CD14-positive monocyte (primary cell): ENCODE data around the gene IGF1R. TPM values are rescaled to one million over a fixed set of nuclear protein-coding genes. Genes with fewer than 3 reads are reported as not detected.
A peak's percentile ranks its signal among the peaks of the same experiment; 100 is the strongest.

ENCODE experiments used
- DNase-seq, 3 donors: peaks; one replicate each; pipeline ENCODE4 v3.0.0-alpha.2; 2011 to 2022
- H2AFZ ChIP-seq: 2 replicates; pipeline ENCODE4 v1.6.0; 2012; ENCODE audit warnings: mild to moderate bottlenecking, low read depth, low read length, inconsistent platforms; ENCODE audit not compliant: insufficient read depth, poor library complexity, severe bottlenecking
- H3K27ac ChIP-seq, 2 donors: 1 replicate in 1 of 2; 2 replicates in 1 of 2; pipeline ENCODE4 v1.5.1; 2012 to 2013; ENCODE audit warnings: low read length in 2 of 2, control low read depth in 1 of 2, inconsistent platforms in 1 of 2, low read depth in 1 of 2, mild to moderate bottlenecking in 1 of 2
- H3K27me3 ChIP-seq, 2 donors: one replicate each; pipeline versions ENCODE4 v1.6.0 to v1.6.1; 2011 to 2013; ENCODE audit warnings: low read length in 2 of 2; ENCODE audit not compliant: control insufficient read depth in 2 of 2, insufficient read depth in 2 of 2
- H3K36me3 ChIP-seq, 2 donors: replicated peaks in 1 of 2; 1 replicate in 1 of 2; 2 replicates in 1 of 2; pipeline versions ENCODE4 v1.5.1 to v1.6.1; 2012 to 2013; ENCODE audit warnings: low read length in 2 of 2, control low read depth in 1 of 2, inconsistent platforms in 1 of 2, mild to moderate bottlenecking in 1 of 2; ENCODE audit not compliant: insufficient read depth in 2 of 2, control insufficient read depth in 1 of 2
- H3K4me1 ChIP-seq, 2 donors: 1 replicate in 1 of 2; 2 replicates in 1 of 2; pipeline versions ENCODE4 v1.5.1 to v1.6.1; 2012 to 2013; ENCODE audit warnings: low read length in 2 of 2, control low read depth in 1 of 2, inconsistent platforms in 1 of 2, mild to moderate bottlenecking in 1 of 2, moderate library complexity in 1 of 2; ENCODE audit not compliant: insufficient read depth in 2 of 2, control insufficient read depth in 1 of 2
- H3K4me2 ChIP-seq: replicated peaks from 2 replicates; pipeline ENCODE3; 2012; ENCODE audit warnings: low read length, moderate library complexity, mild to moderate bottlenecking; ENCODE audit not compliant: poor library complexity, severe bottlenecking; ENCODE audit errors: extremely low read depth
- H3K4me3 ChIP-seq, 3 experiments: fragments of 200-600 bp in 1 of 3; sonication (generic) in 1 of 3; replicated peaks in 1 of 3; 1 replicate in 2 of 3; 2 replicates in 1 of 3; pipeline ENCODE4 v1.5.1; 2011 to 2013; ENCODE audit warnings: low read length in 3 of 3, mild to moderate bottlenecking in 3 of 3, control low read depth in 2 of 3, low read depth in 2 of 3, inconsistent platforms in 1 of 3, moderate library complexity in 1 of 3
- H3K79me2 ChIP-seq: 2 replicates; pipeline ENCODE4 v1.6.0; 2012; ENCODE audit warnings: mild to moderate bottlenecking, control low read depth, inconsistent platforms, low read length, moderate library complexity; ENCODE audit not compliant: insufficient read depth
- H3K9ac ChIP-seq: 2 replicates; pipeline ENCODE4 v1.6.0; 2017; ENCODE audit warnings: low read length, mild to moderate bottlenecking; ENCODE audit not compliant: insufficient read depth, poor library complexity, severe bottlenecking
- H3K9me3 ChIP-seq, 2 donors: replicated peaks in 1 of 2; 1 replicate in 1 of 2; 2 replicates in 1 of 2; pipeline versions ENCODE4 v1.5.1 to v1.6.1; 2012 to 2013; ENCODE audit warnings: low read length in 2 of 2, control low read depth in 1 of 2; ENCODE audit not compliant: control insufficient read depth in 1 of 2, insufficient read depth in 1 of 2
- H4K20me1 ChIP-seq: 2 replicates; pipeline ENCODE4 v1.6.0; 2012; ENCODE audit warnings: mild to moderate bottlenecking, low read length, control low read depth, moderate library complexity; ENCODE audit not compliant: insufficient read depth
- H3K27ac Mint-ChIP-seq, 7 donors: one replicate each; pipeline ENCODE4 v1.8.0; 2020; ENCODE audit warnings: mild to moderate bottlenecking in 7 of 7, mixed read lengths in 7 of 7, moderate library complexity in 6 of 7, inconsistent platforms in 2 of 7
- H3K27me3 Mint-ChIP-seq, 3 donors: one replicate each; pipeline ENCODE4 v1.8.0; 2021 to 2022; ENCODE audit warnings: low read depth in 3 of 3, mild to moderate bottlenecking in 3 of 3, mixed read lengths in 3 of 3, moderate library complexity in 3 of 3, inconsistent platforms in 1 of 3
- H3K36me3 Mint-ChIP-seq, 2 donors: one replicate each; pipeline ENCODE4 v1.8.0; 2020; ENCODE audit warnings: mixed read lengths in 2 of 2, inconsistent platforms in 1 of 2, mild to moderate bottlenecking in 1 of 2
- H3K4me1 Mint-ChIP-seq: one replicate; pipeline ENCODE4 v1.8.0; 2020; ENCODE audit warnings: mild to moderate bottlenecking, mixed read lengths
- H3K4me3 Mint-ChIP-seq, 2 donors: one replicate each; pipeline ENCODE4 v1.8.0; 2020; ENCODE audit warnings: mild to moderate bottlenecking in 2 of 2, mixed read lengths in 2 of 2, moderate library complexity in 1 of 2
- H3K9me3 Mint-ChIP-seq, 7 donors: one replicate each; pipeline ENCODE4 v1.8.0; 2020 to 2022; ENCODE audit warnings: mixed read lengths in 7 of 7, mild to moderate bottlenecking in 6 of 7, moderate library complexity in 6 of 7, inconsistent platforms in 2 of 7
- CTCF ChIP-seq: fragments of 200-600 bp; IDR thresholded peaks from one replicate; pipeline ENCODE4 v1.8.0; 2022; ENCODE audit warnings: antibody characterized with exemption, mild to moderate bottlenecking
- WGBS: methylation state at CpG from one replicate; pipeline ENCODE4 v1.1.5; 2013; ENCODE audit warnings: missing lambda C conversion rate; ENCODE audit not compliant: insufficient coverage; 5-methylcytosine and 5-hydroxymethylcytosine counted together
- intact Hi-C, 2 donors: fragments of 100-400 bp; cut with micrococcal nuclease; formaldehyde crosslinking; loops; one replicate each; pipeline versions ENCODE4 v1.15.0 to v1.15.1; 2023
- polyA plus RNA-seq, 3 donors: library from polyadenylated mRNA; depleted of rRNA in 1 of 3; unstranded in 2 of 3; stranded (reverse) in 1 of 3; fragments of 300-500 nt in 2 of 3; fragments of >200 nt in 1 of 3; fragmentation: Illumina TruSeq in 2 of 3; gene quantifications; 1 replicate in 2 of 3; 2 replicates in 1 of 3; pipeline ENCODE4 v1.2.3, GENCODE V29; 2012 to 2021

The IGF1R gene
- polyA plus RNA-seq, 3 donors, result 0.35 to 4.9 (median 0.67) TPM

GRCh38 chr15:98950248-98950647 is 301.9 kb downstream of the IGF1R start:
- H3K9ac ChIP-seq, result no peak overlapping the region
- H3K4me3 ChIP-seq, result no peak overlapping the region
- no peaks in the 10 kb centered on the region for H4K20me1 ChIP-seq
- peaks cover 59 to 74% of the 10 kb centered on the region in 2 donors for H3K36me3 Mint-ChIP-seq
- H3K27ac ChIP-seq, result no peak overlapping the region
- H3K27me3 ChIP-seq, result no peaks in the 10 kb centered on the region
- TF ChIP-seq CTCF, result no peak
- H3K4me2 ChIP-seq, result no peak overlapping the region
- H3K27me3 Mint-ChIP-seq, result no peaks in the 10 kb centered on the region
- no peak for DNase-seq
- H3K79me2 ChIP-seq, result no peaks in the 10 kb centered on the region
- no peak overlapping the region for H2AFZ ChIP-seq
- intact Hi-C loops, result no loop called here
- H3K4me1 Mint-ChIP-seq, result peaks cover 15% of the 10 kb centered on the region
- H3K36me3 ChIP-seq, result peaks cover 24 to 89% of the 10 kb centered on the region in 2 donors
- no peaks in the 10 kb centered on the region for H3K4me1 ChIP-seq
- no peak overlapping the region for H3K27ac Mint-ChIP-seq
- H3K9me3 Mint-ChIP-seq, result no peaks in the 10 kb centered on the region
- H3K9me3 ChIP-seq, result no peaks in the 10 kb centered on the region
- H3K4me3 Mint-ChIP-seq, result no peak overlapping the region

GRCh38 chr15:98951004-98951403 is 302.7 kb downstream of the IGF1R start:
- Histone ChIP-seq H3K9ac (no peak overlapping the region), H2AFZ (no peak overlapping the region), H3K36me3 (peaks cover 24 to 84% of the 10 kb centered on the region in 2 donors), H3K4me1 (peaks cover under 1 to 3% of the 10 kb centered on the region in 2 donors), H3K27me3 (no peaks in the 10 kb centered on the region), H3K4me3 (no peak overlapping the region), H3K27ac (no peak overlapping the region), H3K9me3 (no peaks in the 10 kb centered on the region), H4K20me1 (no peaks in the 10 kb centered on the region), H3K79me2 (no peaks in the 10 kb centered on the region), H3K4me2 (no peak overlapping the region)
- H3K27me3 Mint-ChIP-seq, result no peaks in the 10 kb centered on the region
- H3K36me3 Mint-ChIP-seq, result peaks cover 52 to 69% of the 10 kb centered on the region in 2 donors
- peak overlapping the region in 1 of 7 donors; percentile 4 for H3K27ac Mint-ChIP-seq
- DNase-seq, result no peak
- TF ChIP-seq CTCF, result no peak
- WGBS, result 98% methylated on average over 7 of the region's 7 CpGs
- H3K9me3 Mint-ChIP-seq, result no peaks in the 10 kb centered on the region
- H3K4me3 Mint-ChIP-seq, result no peak overlapping the region
- intact Hi-C loops, result no loop called here
- H3K4me1 Mint-ChIP-seq, result peaks cover 16% of the 10 kb centered on the region
